GM23338 (cell line): ENCODE results near the gene CACNA1D. TPM values are rescaled to one million over a fixed set of nuclear protein-coding genes. Genes with fewer than 3 reads are reported as not detected.
A peak's percentile ranks its signal among the peaks of the same experiment; 100 is the strongest.

Experiments
- ATAC-seq: fragments of 200-7000 bp; cut with Tn5 transposase; 3 replicates; pipeline ENCODE4 v1.9.1; 2020
- DNase-seq: peaks from one replicate; pipeline ENCODE4 v3.0.0-alpha.2; 2015; ENCODE audit warnings: low spot score
- H2AFZ ChIP-seq: fragments of 200-600 bp; sonication (generic); 2 replicates; pipeline ENCODE4 v1.8.0; 2016; ENCODE audit warnings: antibody characterized with exemption, mild to moderate bottlenecking, moderate library complexity
- H3F3A ChIP-seq: fragments of 200-600 bp; sonication (generic); replicated peaks from 2 replicates; pipeline ENCODE4 v1.8.0; 2017; ENCODE audit warnings: antibody characterized with exemption, mixed run types, low read depth
- H3K27ac ChIP-seq: fragments of 200-600 bp; sonication (generic); 2 replicates; pipeline ENCODE4 v1.6.1; 2016; ENCODE audit warnings: low read depth
- H3K27me3 ChIP-seq: fragments of 200-600 bp; sonication (generic); 2 replicates; pipeline ENCODE4 v1.8.0; 2016; ENCODE audit warnings: mild to moderate bottlenecking, mixed run types, moderate library complexity; ENCODE audit not compliant: insufficient read depth
- H3K36me3 ChIP-seq: fragments of 200-600 bp; sonication (generic); 2 replicates; pipeline ENCODE4 v1.8.0; 2016; ENCODE audit warnings: mild to moderate bottlenecking; ENCODE audit not compliant: insufficient read depth
- H3K4me1 ChIP-seq: fragments of 200-600 bp; sonication (generic); 2 replicates; pipeline ENCODE4 v1.8.0; 2016; ENCODE audit warnings: mild to moderate bottlenecking, moderate library complexity; ENCODE audit not compliant: insufficient read depth
- H3K4me2 ChIP-seq: fragments of 200-600 bp; sonication (generic); 2 replicates; pipeline ENCODE4 v1.7.1; 2017; ENCODE audit warnings: mixed run types
- H3K4me3 ChIP-seq: fragments of 200-600 bp; sonication (generic); 2 replicates; pipeline ENCODE4 v1.6.1; 2016; ENCODE audit warnings: mixed run types
- H3K79me2 ChIP-seq: fragments of 200-600 bp; sonication (generic); replicated peaks from 2 replicates; pipeline ENCODE4 v1.8.0; 2017; ENCODE audit warnings: mild to moderate bottlenecking; ENCODE audit not compliant: insufficient read depth
- H3K9me2 ChIP-seq: fragments of 200-600 bp; sonication (generic); 2 replicates; pipeline ENCODE4 v1.8.0; 2017; ENCODE audit not compliant: insufficient read depth
- H4K20me1 ChIP-seq: fragments of 200-600 bp; sonication (generic); replicated peaks from 2 replicates; pipeline ENCODE4 v1.8.0; 2017; ENCODE audit warnings: mild to moderate bottlenecking; ENCODE audit not compliant: insufficient read depth
- H3K27ac Mint-ChIP-seq: 2 replicates; pipeline ENCODE4 v1.8.0; 2020; ENCODE audit warnings: inconsistent platforms, mild to moderate bottlenecking, moderate library complexity, mixed read lengths
- H3K27me3 Mint-ChIP-seq: 3 replicates; pipeline ENCODE4 v1.8.0; 2022; ENCODE audit warnings: low read depth, mild to moderate bottlenecking, moderate library complexity, mixed read lengths, inconsistent platforms; ENCODE audit not compliant: insufficient read depth, poor library complexity
- H3K36me3 Mint-ChIP-seq: 3 replicates; pipeline ENCODE4 v1.8.0; 2021; ENCODE audit warnings: low read depth, mild to moderate bottlenecking, inconsistent platforms, moderate library complexity, mixed read lengths
- H3K4me1 Mint-ChIP-seq: 3 replicates; pipeline ENCODE4 v1.8.0; 2020; ENCODE audit warnings: mild to moderate bottlenecking, inconsistent platforms, mixed read lengths
- H3K4me3 Mint-ChIP-seq: 3 replicates; pipeline ENCODE4 v1.8.0; 2021; ENCODE audit warnings: moderate library complexity, mild to moderate bottlenecking, inconsistent platforms, mixed read lengths
- H3K9me3 Mint-ChIP-seq: 3 replicates; pipeline ENCODE4 v1.8.0; 2020; ENCODE audit warnings: moderate library complexity, mild to moderate bottlenecking, inconsistent platforms, mixed read lengths
- CREB1 ChIP-seq: fragments of 250-450 bp; sonication (Bioruptor Pico); IDR thresholded peaks from 2 replicates; pipeline ENCODE4 v1.5.0; 2020; ENCODE audit warnings: low read depth, mild to moderate bottlenecking, moderate library complexity
- CTCF ChIP-seq, 2 experiments: fragments of 200-600 bp in 1 of 2; sonication (generic) in 1 of 2; conservative IDR thresholded peaks; 2 replicates each; pipeline versions ENCODE4 v1.5.1 to v1.6.1; 2016 to 2017; ENCODE audit warnings: antibody characterized with exemption in 2 of 2, low read depth in 2 of 2, mild to moderate bottlenecking in 2 of 2, moderate library complexity in 1 of 2
- EZH2 ChIP-seq: fragments of 200-600 bp; sonication (generic); IDR thresholded peaks from one replicate; pipeline ENCODE4 v1.8.0; 2017; ENCODE audit warnings: antibody characterized with exemption, mild to moderate bottlenecking, low read depth; ENCODE audit not compliant: unreplicated experiment
- EZH2phosphoT487 ChIP-seq: fragments of 200-600 bp; sonication (generic); IDR thresholded peaks from one replicate; pipeline ENCODE4 v1.8.1; 2018; ENCODE audit warnings: antibody characterized with exemption; ENCODE audit not compliant: unreplicated experiment
- JUNB ChIP-seq: IDR thresholded peaks from one replicate; pipeline ENCODE4 v1.6.1; 2016; ENCODE audit warnings: antibody characterized with exemption; ENCODE audit not compliant: unreplicated experiment
- NANOG ChIP-seq: IDR thresholded peaks from 2 replicates; pipeline ENCODE4 v1.6.1; 2016; ENCODE audit warnings: antibody characterized with exemption, borderline replicate concordance
- REST ChIP-seq: IDR thresholded peaks from one replicate; pipeline ENCODE4 v1.6.1; 2018; ENCODE audit warnings: antibody characterized with exemption; ENCODE audit not compliant: unreplicated experiment
- STAT1 ChIP-seq: IDR thresholded peaks from one replicate; pipeline ENCODE4 v1.6.1; 2016; ENCODE audit warnings: antibody characterized with exemption; ENCODE audit not compliant: unreplicated experiment
- ZNF114 ChIP-seq: fragments of 250-450 bp; sonication (Bioruptor Pico); IDR thresholded peaks from 2 replicates; pipeline ENCODE4 v1.5.0; 2020; ENCODE audit warnings: mild to moderate bottlenecking, moderate library complexity
- ZNF331 ChIP-seq: fragments of 250-450 bp; sonication (Bioruptor Pico); IDR thresholded peaks from 2 replicates; pipeline ENCODE4 v1.5.0; 2020; ENCODE audit warnings: low read depth, mild to moderate bottlenecking, moderate library complexity
- polyA plus RNA-seq: library from polyadenylated mRNA; unstranded; fragments of >200 nt; fragmentation: Nextera tagmentation; extraction: Ambion mirVana; gene quantifications from 2 replicates; pipeline ENCODE4 v1.2.1, GENCODE V29; 2016
- total RNA-seq: library from RNA; depleted of rRNA; stranded (reverse); fragments of >200 nt; shearing (Covaris generic); gene quantifications from 2 replicates; pipeline ENCODE4 v1.2.3, GENCODE V29; 2014

CACNA1D gene
- total and polyA plus RNA-seq, 2 experiments from 2014 or later: 1.7 to 1.8 TPM

- Histone ChIP-seq H3F3A (no peaks in the 10 kb centered on the region), H3K4me2 (no peak overlapping the region), H2AFZ (no peak overlapping the region), H3K36me3 (no peaks in the 10 kb centered on the region), H3K9me2 (peaks cover 4% of the 10 kb centered on the region; the same call in 1 of the 2 replicates), H3K79me2 (no peaks in the 10 kb centered on the region), H3K27me3 (no peaks in the 10 kb centered on the region), H3K4me1 (no peaks in the 10 kb centered on the region), H3K27ac (no peak overlapping the region), H4K20me1 (no peaks in the 10 kb centered on the region), H3K4me3 (no peak overlapping the region)
- ATAC-seq (no peak), DNase-seq (no peak)
- H3K4me1 Mint-ChIP-seq: no peaks in the 10 kb centered on the region
- H3K9me3 Mint-ChIP-seq: peaks cover 14% of the 10 kb centered on the region; the same call in 2 of the 3 replicates
- TF ChIP-seq EZH2phosphoT487 (no peak), JUNB (no peak), ZNF331 (CRISPR knock-in tag) (no peak), CTCF (conservative IDR thresholded peaks at IDR 0.05; ENCODE audit: low read depth in 2 of 2) (peak in 1 of 2 experiments; percentile 11; a peak in 1 of 4 replicates)
- no peaks in the 10 kb centered on the region for H3K27me3 Mint-ChIP-seq
- H3K36me3 Mint-ChIP-seq: no peaks in the 10 kb centered on the region; the same call in 2 of the 3 replicates
- H3K4me3 Mint-ChIP-seq: no peak overlapping the region
- no peak overlapping the region for H3K27ac Mint-ChIP-seq
Measured at GRCh38 chr3:53604232-53604631, 109.8 kb downstream of the CACNA1D start.

- Mint-ChIP-seq H3K27ac (no peak overlapping the region), H3K4me1 (no peaks in the 10 kb centered on the region), H3K9me3 (peaks cover 14% of the 10 kb centered on the region; the same call in 2 of the 3 replicates), H3K27me3 (no peaks in the 10 kb centered on the region), H3K36me3 (no peaks in the 10 kb centered on the region; the same call in 2 of the 3 replicates), H3K4me3 (no peak overlapping the region)
- no peaks in the 10 kb centered on the region for H4K20me1 ChIP-seq
- H3K79me2 ChIP-seq: no peaks in the 10 kb centered on the region
- peaks cover 4% of the 10 kb centered on the region; the same call in 1 of the 2 replicates for H3K9me2 ChIP-seq
- ATAC-seq: no peak
- H3K4me1 ChIP-seq: no peaks in the 10 kb centered on the region
- no peak overlapping the region for H3K27ac ChIP-seq
- no peak overlapping the region for H2AFZ ChIP-seq
- no peaks in the 10 kb centered on the region for H3K27me3 ChIP-seq
- no peak for DNase-seq
- no peaks in the 10 kb centered on the region for H3F3A ChIP-seq
- H3K4me3 ChIP-seq: no peak overlapping the region
- no peaks in the 10 kb centered on the region for H3K36me3 ChIP-seq
- H3K4me2 ChIP-seq: no peak overlapping the region
- TF ChIP-seq CTCF (conservative IDR thresholded peaks at IDR 0.05; ENCODE audit: low read depth in 2 of 2): no peak
- TF ChIP-seq NANOG: no peak
- TF ChIP-seq CREB1 (CRISPR knock-in tag): no peak
- no peak for TF ChIP-seq REST
- TF ChIP-seq EZH2phosphoT487: no peak
- no peak for TF ChIP-seq EZH2
- no peak for TF ChIP-seq JUNB
- no peak for TF ChIP-seq STAT1
- no peak for TF ChIP-seq ZNF114 (CRISPR knock-in tag)
- no peak for TF ChIP-seq ZNF331 (CRISPR knock-in tag)
Measured at GRCh38 chr3:53606793-53607192, 112.4 kb downstream of the CACNA1D start.
